DOHH2 (cell line): ENCODE data around the gene ME3.

Experiments used
- H3F3A ChIP-seq: fragments of 200-600 bp; sonication (generic), shearing (Covaris generic); 2 replicates; pipeline ENCODE4 v1.6.0; 2016; ENCODE audit warnings: antibody characterized with exemption, mild to moderate bottlenecking; ENCODE audit not compliant: control insufficient read depth, insufficient read depth
- H3K27ac ChIP-seq: fragments of 200-600 bp; sonication (generic); 2 replicates; pipeline ENCODE4 v1.5.1; 2014; ENCODE audit warnings: low read depth, mild to moderate bottlenecking, low read length, moderate library complexity
- H3K27me3 ChIP-seq: fragments of 200-600 bp; sonication (generic); 2 replicates; pipeline ENCODE4 v1.6.1; 2014; ENCODE audit warnings: mild to moderate bottlenecking, low read length, mixed read lengths; ENCODE audit not compliant: control insufficient read depth
- H3K36me3 ChIP-seq: fragments of 200-600 bp; sonication (generic); 2 replicates; pipeline ENCODE4 v1.6.1; 2014; ENCODE audit warnings: mild to moderate bottlenecking, low read length, moderate library complexity, mixed read lengths; ENCODE audit not compliant: control insufficient read depth
- H3K4me1 ChIP-seq: fragments of 200-600 bp; sonication (generic); 2 replicates; pipeline ENCODE4 v1.6.1; 2014; ENCODE audit warnings: mild to moderate bottlenecking, low read length, mixed read lengths; ENCODE audit not compliant: control insufficient read depth
- H3K4me2 ChIP-seq: fragments of 200-600 bp; sonication (generic); 2 replicates; pipeline ENCODE4 v1.6.0; 2014; ENCODE audit warnings: mild to moderate bottlenecking, low read length, moderate library complexity
- H3K4me3 ChIP-seq: fragments of 200-600 bp; sonication (generic); 2 replicates; pipeline ENCODE4 v1.5.1; 2014; ENCODE audit warnings: mild to moderate bottlenecking, low read length, mixed read lengths
- H3K79me2 ChIP-seq: fragments of 200-600 bp; sonication (generic); 2 replicates; pipeline ENCODE4 v1.6.1; 2014; ENCODE audit warnings: mild to moderate bottlenecking, low read length, mixed read lengths; ENCODE audit not compliant: control insufficient read depth
- H3K9me2 ChIP-seq: fragments of 200-600 bp; sonication (generic); replicated peaks from 2 replicates; pipeline ENCODE4 v1.6.1; 2014; ENCODE audit warnings: mild to moderate bottlenecking, low read length, mixed read lengths; ENCODE audit not compliant: control insufficient read depth
- H3K9me3 ChIP-seq: fragments of 200-600 bp; sonication (generic); 2 replicates; pipeline ENCODE4 v1.6.1; 2014; ENCODE audit warnings: antibody characterized with exemption, low read length, mixed read lengths; ENCODE audit not compliant: control insufficient read depth, insufficient read depth
- H4K20me1 ChIP-seq: fragments of 200-600 bp; sonication (generic); 2 replicates; pipeline ENCODE4 v1.6.0; 2014; ENCODE audit warnings: low read depth, mild to moderate bottlenecking, antibody characterized with exemption, low read length, moderate library complexity; ENCODE audit not compliant: control insufficient read depth, insufficient read depth
- CTCF ChIP-seq: fragments of 200-600 bp; sonication (generic); IDR thresholded peaks from one replicate; pipeline ENCODE4 v1.5.1; 2014; ENCODE audit warnings: antibody characterized with exemption, mild to moderate bottlenecking, low read depth, low read length; ENCODE audit not compliant: poor library complexity, severe bottlenecking
- EZH2phosphoT487 ChIP-seq: fragments of 200-600 bp; sonication (generic); IDR thresholded peaks from 2 replicates; pipeline ENCODE4 v1.6.1; 2017; ENCODE audit warnings: borderline replicate concordance, mild to moderate bottlenecking, antibody characterized with exemption, low read length, moderate library complexity, mixed read lengths

ME3 gene

DNA sequence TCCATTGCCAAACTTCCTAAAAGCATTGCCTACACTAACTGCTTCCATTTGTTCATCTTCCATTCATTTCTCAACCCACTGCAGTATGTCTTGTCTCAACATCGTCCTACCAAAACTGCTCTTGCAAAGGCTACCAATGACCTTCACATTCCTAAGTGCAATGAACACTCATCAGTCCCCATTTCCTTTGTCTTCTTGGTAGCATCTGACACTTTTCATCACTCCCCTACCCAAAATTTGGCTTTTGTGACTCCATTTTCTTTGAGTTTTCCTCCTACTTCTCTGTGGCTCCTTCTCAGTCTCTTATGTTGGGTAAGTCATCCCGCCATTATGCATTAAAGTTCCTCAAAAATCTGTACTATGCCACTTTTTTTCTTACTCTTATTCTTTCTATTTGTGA lies 162.3 kb downstream of the ME3 start:
- Histone ChIP-seq H3K4me3 (no peak overlapping the region), H3K4me2 (no peak overlapping the region), H3K27ac (no peak overlapping the region), H4K20me1 (no peaks in the 10 kb centered on the region), H3K4me1 (no peaks in the 10 kb centered on the region), H3K36me3 (no peaks in the 10 kb centered on the region), H3K79me2 (no peaks in the 10 kb centered on the region), H3K9me2 (no peaks in the 10 kb centered on the region), H3F3A (no peaks in the 10 kb centered on the region), H3K27me3 (no peaks in the 10 kb centered on the region), H3K9me3 (no peaks in the 10 kb centered on the region)
- no peak for TF ChIP-seq EZH2phosphoT487
- no peak for TF ChIP-seq CTCF

- Histone ChIP-seq H3K79me2 (no peaks in the 10 kb centered on the region), H3K27ac (no peak overlapping the region), H3K4me1 (no peaks in the 10 kb centered on the region), H3K9me2 (no peaks in the 10 kb centered on the region), H3K4me2 (no peak overlapping the region), H3K4me3 (no peak overlapping the region), H3K27me3 (no peaks in the 10 kb centered on the region), H3K36me3 (no peaks in the 10 kb centered on the region), H4K20me1 (no peaks in the 10 kb centered on the region), H3F3A (no peaks in the 10 kb centered on the region), H3K9me3 (no peaks in the 10 kb centered on the region)
- no peak for TF ChIP-seq EZH2phosphoT487
- no peak for TF ChIP-seq CTCF
Measured at GRCh38 chr11:86509588-86509974, 162.8 kb downstream of the ME3 start.

GRCh38 chr11:86508604-86509587 lies 163.5 kb downstream of the ME3 start:
- no peaks in the 10 kb centered on the region for H4K20me1 ChIP-seq
- no peaks in the 10 kb centered on the region for H3K36me3 ChIP-seq
- H3K4me1 ChIP-seq, result no peaks in the 10 kb centered on the region
- no peaks in the 10 kb centered on the region for H3F3A ChIP-seq
- no peaks in the 10 kb centered on the region for H3K9me2 ChIP-seq
- no peak for TF ChIP-seq CTCF
- TF ChIP-seq EZH2phosphoT487, result no peak
- H3K4me3 ChIP-seq, result no peak overlapping the region
- H3K27ac ChIP-seq, result no peak overlapping the region
- H3K27me3 ChIP-seq, result no peaks in the 10 kb centered on the region
- no peaks in the 10 kb centered on the region for H3K79me2 ChIP-seq
- H3K9me3 ChIP-seq, result no peaks in the 10 kb centered on the region
- no peak overlapping the region for H3K4me2 ChIP-seq
